HEK293 (cell line): Measurements from ENCODE around the gene AIFM1.

Experiments
- ATF2 ChIP-seq: fragments of 450-650 bp; formaldehyde crosslinking; IDR thresholded peaks from 2 replicates; pipeline ENCODE4 v1.5.1; 2016; ENCODE audit warnings: missing biosample characterization, missing genetic modification characterization, low read depth
- ELK4 ChIP-seq: IDR thresholded peaks from 2 replicates; pipeline ENCODE4 v1.6.1; 2011; ENCODE audit warnings: mild to moderate bottlenecking, low read depth, low read length, borderline replicate concordance
- IKZF3 ChIP-seq: fragments of 450-650 bp; IDR thresholded peaks from 2 replicates; pipeline ENCODE4 v1.5.0; 2018; ENCODE audit warnings: missing biosample characterization, mild to moderate bottlenecking, missing genetic modification characterization, moderate library complexity
- KLF9 ChIP-seq: fragments of 450-650 bp; formaldehyde crosslinking; IDR thresholded peaks from 2 replicates; pipeline ENCODE4 v1.5.1; 2016; ENCODE audit warnings: missing biosample characterization, missing genetic modification characterization, low read depth
- OSR2 ChIP-seq: fragments of 450-650 bp; formaldehyde crosslinking; IDR thresholded peaks from 2 replicates; pipeline ENCODE4 v1.5.1; 2016; ENCODE audit warnings: missing biosample characterization, missing genetic modification characterization
- PRDM10 ChIP-seq: fragments of 450-650 bp; formaldehyde crosslinking; IDR thresholded peaks from 2 replicates; pipeline ENCODE4 v1.5.1; 2016; ENCODE audit warnings: missing biosample characterization, missing genetic modification characterization
- RBAK ChIP-seq: fragments of 450-650 bp; formaldehyde crosslinking; IDR thresholded peaks from 2 replicates; pipeline ENCODE4 v1.5.1; 2016; ENCODE audit warnings: missing biosample characterization, missing genetic modification characterization
- ZBTB20 ChIP-seq: fragments of 450-650 bp; formaldehyde crosslinking; IDR thresholded peaks from 2 replicates; pipeline ENCODE4 v1.5.1; 2016; ENCODE audit warnings: missing biosample characterization, missing genetic modification characterization
- ZEB2 ChIP-seq: fragments of 450-650 bp; formaldehyde crosslinking; IDR thresholded peaks from 2 replicates; pipeline ENCODE4 v1.5.1; 2016; ENCODE audit warnings: missing biosample characterization, missing genetic modification characterization
- ZFP3 ChIP-seq: fragments of 450-650 bp; formaldehyde crosslinking; IDR thresholded peaks from 2 replicates; pipeline ENCODE4 v1.5.1; 2016; ENCODE audit warnings: low read depth, missing biosample characterization, missing genetic modification characterization
- ZNF10 ChIP-seq: fragments of 450-650 bp; formaldehyde crosslinking; IDR thresholded peaks from 2 replicates; pipeline ENCODE4 v1.5.1; 2017; ENCODE audit warnings: missing biosample characterization, missing genetic modification characterization
- ZNF148 ChIP-seq: fragments of 450-650 bp; formaldehyde crosslinking; IDR thresholded peaks from 2 replicates; pipeline ENCODE4 v1.5.0; 2017; ENCODE audit warnings: missing biosample characterization, missing genetic modification characterization, borderline replicate concordance
- ZNF155 ChIP-seq: fragments of 450-650 bp; formaldehyde crosslinking; IDR thresholded peaks from 2 replicates; pipeline ENCODE4 v1.5.1; 2016; ENCODE audit warnings: missing biosample characterization, missing genetic modification characterization
- ZNF18 ChIP-seq: fragments of 450-650 bp; formaldehyde crosslinking; IDR thresholded peaks from 2 replicates; pipeline ENCODE4 v1.5.1; 2016; ENCODE audit warnings: missing biosample characterization, missing genetic modification characterization
- ZNF26 ChIP-seq: fragments of 450-650 bp; formaldehyde crosslinking; IDR thresholded peaks from 2 replicates; pipeline ENCODE4 v1.5.1; 2016; ENCODE audit warnings: missing biosample characterization, missing genetic modification characterization
- ZNF280C ChIP-seq: fragments of 450-650 bp; formaldehyde crosslinking; IDR thresholded peaks from 2 replicates; pipeline ENCODE4 v1.5.1; 2016; ENCODE audit warnings: missing biosample characterization, missing genetic modification characterization
- ZNF302 ChIP-seq: fragments of 450-650 bp; formaldehyde crosslinking; IDR thresholded peaks from 2 replicates; pipeline ENCODE4 v1.5.1; 2016; ENCODE audit warnings: missing biosample characterization, missing genetic modification characterization, low read depth
- ZNF37A ChIP-seq: fragments of 450-650 bp; IDR thresholded peaks from 2 replicates; pipeline ENCODE4 v1.5.1; 2018; ENCODE audit warnings: missing biosample characterization, missing genetic modification characterization
- ZNF391 ChIP-seq: fragments of 450-650 bp; formaldehyde crosslinking; IDR thresholded peaks from 2 replicates; pipeline ENCODE4 v1.5.1; 2016; ENCODE audit warnings: low read depth, missing biosample characterization, missing genetic modification characterization, borderline replicate concordance
- ZNF48 ChIP-seq: fragments of 450-650 bp; formaldehyde crosslinking; IDR thresholded peaks from 2 replicates; pipeline ENCODE4 v1.5.1; 2016; ENCODE audit warnings: missing biosample characterization, missing genetic modification characterization
- ZNF521 ChIP-seq: fragments of 450-650 bp; formaldehyde crosslinking; IDR thresholded peaks from 2 replicates; pipeline ENCODE4 v1.5.1; 2017; ENCODE audit warnings: missing biosample characterization, mild to moderate bottlenecking, missing genetic modification characterization
- ZNF529 ChIP-seq: fragments of 450-650 bp; formaldehyde crosslinking; IDR thresholded peaks from 2 replicates; pipeline ENCODE4 v1.5.1; 2017; ENCODE audit warnings: missing genetic modification characterization, missing biosample characterization; ENCODE audit not compliant: insufficient replicate concordance
- ZNF704 ChIP-seq: fragments of 450-650 bp; formaldehyde crosslinking; IDR thresholded peaks from 2 replicates; pipeline ENCODE4 v1.5.1; 2016; ENCODE audit warnings: missing biosample characterization, missing genetic modification characterization
- ZNF785 ChIP-seq: fragments of 450-650 bp; formaldehyde crosslinking; IDR thresholded peaks from 2 replicates; pipeline ENCODE4 v1.5.1; 2016; ENCODE audit warnings: missing biosample characterization, missing genetic modification characterization
- ZNF791 ChIP-seq: fragments of 450-650 bp; formaldehyde crosslinking; IDR thresholded peaks from 2 replicates; pipeline ENCODE4 v1.5.1; 2016; ENCODE audit warnings: missing biosample characterization, missing genetic modification characterization

AIFM1 gene

GRCh38 chrX:130163398-130163797, 2.2 kb downstream of the AIFM1 start (continued):
- TF ChIP-seq ZNF280C (tag by site-specific recombination) (no peak), ZNF791 (tag by site-specific recombination) (no peak), ELK4 (no peak), ZNF155 (tag by site-specific recombination) (no peak), ZNF529 (no peak), ZNF48 (tag by site-specific recombination) (no peak), ZNF18 (tag by site-specific recombination) (no peak), ZNF37A (tag by site-specific recombination) (no peak), ZNF148 (tag by site-specific recombination) (no peak), ZNF785 (tag by site-specific recombination) (no peak), ZBTB20 (no peak), ATF2 (peak; percentile 89), IKZF3 (tag by site-specific recombination) (0 out of 2 replicates have a peak, but pooled peaks have one; percentile 10), ZEB2 (tag by site-specific recombination) (no peak), KLF9 (tag by site-specific recombination) (no peak), ZNF302 (no peak), ZNF704 (tag by site-specific recombination) (no peak), PRDM10 (tag by site-specific recombination) (no peak), ZNF391 (no peak), ZNF26 (no peak), RBAK (tag by site-specific recombination) (no peak), ZNF10 (tag by site-specific recombination) (peak; percentile 25; the same call in 1 of the 2 replicates), ZNF521 (tag by site-specific recombination) (no peak), OSR2 (tag by site-specific recombination) (0 out of 2 replicates have a peak, but pooled peaks have one; percentile 50), ZFP3 (tag by site-specific recombination) (no peak)
